A673 (cell line): ENCODE data around the gene ZNF516. TPM values are rescaled to one million over a fixed set of nuclear protein-coding genes. Genes with fewer than 3 reads are reported as not detected.

Experiments used
- BruUV-seq: library from RNA; stranded (reverse); fragments of 400-500 nt; replicated peaks from 2 replicates; lab custom pipeline; 2021; lab: Mats Ljungman, UMichigan
- CTCF ChIA-PET: fragments of 300-600 bp; sonication (Branson Sonifier 250); formaldehyde crosslinking; loops from one replicate; lab custom pipeline; 2022; ENCODE audit warnings: antibody characterized with exemption; lab: Charles Lee
- POLR2A ChIA-PET: fragments of 300-600 bp; sonication (Branson Sonifier 250); formaldehyde crosslinking; loops from one replicate; lab custom pipeline; 2022; ENCODE audit warnings: antibody characterized with exemption; ENCODE audit not compliant: low non-redundant PET; lab: Charles Lee
- DNase-seq: peaks from one replicate; pipeline ENCODE4 v3.0.0-alpha.2; 2015; ENCODE audit warnings: low spot score
- H3K27ac ChIP-seq: fragments of 200-600 bp; sonication (generic); 2 replicates; pipeline ENCODE4 v1.5.1; 2016; ENCODE audit warnings: mixed run types, low read depth, mild to moderate bottlenecking, mixed read lengths, antibody characterized with exemption, low read length; ENCODE audit not compliant: poor library complexity, severe bottlenecking
- H3K27me3 ChIP-seq: fragments of 200-600 bp; sonication (generic); replicated peaks from 2 replicates; pipeline ENCODE4 v1.6.1; 2017; ENCODE audit warnings: mixed run types, low read depth, mild to moderate bottlenecking, mixed read lengths, antibody characterized with exemption, low read length; ENCODE audit not compliant: insufficient read depth, poor library complexity
- H3K36me3 ChIP-seq: fragments of 200-600 bp; sonication (generic); 2 replicates; pipeline ENCODE4 v1.6.1; 2016; ENCODE audit warnings: mixed run types, mild to moderate bottlenecking, mixed read lengths, antibody characterized with exemption, low read length; ENCODE audit not compliant: insufficient read depth, poor library complexity, severe bottlenecking
- H3K4me1 ChIP-seq: fragments of 200-600 bp; sonication (generic); 2 replicates; pipeline ENCODE4 v1.6.1; 2017; ENCODE audit warnings: mixed run types, mild to moderate bottlenecking, mixed read lengths, antibody characterized with exemption, low read length; ENCODE audit not compliant: insufficient read depth, poor library complexity, severe bottlenecking
- H3K4me3 ChIP-seq: fragments of 200-600 bp; sonication (generic); 2 replicates; pipeline ENCODE4 v1.5.1; 2016; ENCODE audit warnings: low read depth, mixed run types, mild to moderate bottlenecking, mixed read lengths, low read length; ENCODE audit not compliant: poor library complexity, severe bottlenecking
- H3K9me3 ChIP-seq: fragments of 200-600 bp; sonication (generic); 2 replicates; pipeline ENCODE4 v1.6.1; 2016; ENCODE audit warnings: mixed run types, low read depth, mild to moderate bottlenecking, mixed read lengths, antibody characterized with exemption, low read length; ENCODE audit not compliant: poor library complexity, severe bottlenecking
- CTCF ChIP-seq: fragments of 300-800, 200-600 bp; sonication (generic); conservative IDR thresholded peaks from 2 replicates; pipeline ENCODE4 v1.5.1; 2017; ENCODE audit warnings: low read depth, mild to moderate bottlenecking, antibody characterized with exemption, low read length, moderate library complexity, mixed read lengths
- EZH2 ChIP-seq: fragments of 200-600 bp; sonication (generic); IDR thresholded peaks from 2 replicates; pipeline ENCODE4 v1.6.1; 2017; ENCODE audit warnings: borderline replicate concordance, low read depth, mild to moderate bottlenecking, mixed read lengths, antibody characterized with exemption, low read length; ENCODE audit not compliant: poor library complexity, severe bottlenecking
- intact Hi-C: fragments of 100-400 bp; cut with micrococcal nuclease; formaldehyde crosslinking; loops from one replicate; pipeline ENCODE4 v1.10.0; 2022; ENCODE audit not compliant: unreplicated experiment
- total RNA-seq: library from RNA; stranded (reverse); gene quantifications from 2 replicates; pipeline ENCODE4 v1.2.3, GENCODE V29; 2021

The ZNF516 gene
- total RNA-seq, 1 experiment from 2014 or later = 32.3 TPM

- Histone ChIP-seq H3K27ac (no peak overlapping the region), H3K4me1 (no peaks in the 10 kb centered on the region), H3K4me3 (no peak overlapping the region), H3K36me3 (no peaks in the 10 kb centered on the region), H3K9me3 (no peaks in the 10 kb centered on the region), H3K27me3 (no peaks in the 10 kb centered on the region)
- DNase-seq = no peak
- CTCF ChIA-PET = interaction anchor here (0.6 kb wide), 1 partner anchor 218 kb away, joined by 4 read pairs; no protein-coding TSS in a partner anchor
- intact Hi-C loops = no loop called here
- BruUV-seq = no TSS peak
- POLR2A ChIA-PET = no interaction called here
- no peak for TF ChIP-seq CTCF
Observed at GRCh38 chr18:76402026-76402990, 92.7 kb downstream of the ZNF516 start.

GRCh38 chr18:76401498-76401897 is 93.5 kb downstream of the ZNF516 start:
- H3K27ac ChIP-seq = no peak overlapping the region
- POLR2A ChIA-PET = no interaction called here
- H3K4me1 ChIP-seq = no peaks in the 10 kb centered on the region
- BruUV-seq = no TSS peak
- CTCF ChIA-PET = interaction anchor here (0.7 kb wide), 1 partner anchor 286 kb away, joined by 6 read pairs; no protein-coding TSS in a partner anchor
- intact Hi-C loops = no loop called here
- DNase-seq = no peak
- H3K36me3 ChIP-seq = no peaks in the 10 kb centered on the region
- TF ChIP-seq EZH2 (no peak), CTCF (no peak)
- H3K27me3 ChIP-seq = no peaks in the 10 kb centered on the region
- H3K4me3 ChIP-seq = no peak overlapping the region
- no peaks in the 10 kb centered on the region for H3K9me3 ChIP-seq

GRCh38 chr18:76399613-76400391 is 95.2 kb downstream of the ZNF516 start:
- intact Hi-C loops = loop anchor here (1.0 to 10.0 kb wide), 4 partner anchors 221 to 585 kb away; no protein-coding TSS in a partner anchor
- H3K36me3 ChIP-seq = no peaks in the 10 kb centered on the region
- H3K4me1 ChIP-seq = no peaks in the 10 kb centered on the region
- no peak for TF ChIP-seq EZH2
- no peak for TF ChIP-seq CTCF
- ChIA-PET POLR2A (interaction anchor here (0.6 kb wide), 2 partner anchors 88 to 98 kb away, joined by 3 read pairs; no protein-coding TSS in a partner anchor), CTCF (interaction anchor here (0.6 to 1.4 kb wide), 4 partner anchors 221 to 310 kb away, joined by 3 to 19 read pairs (median 5); no protein-coding TSS in a partner anchor)
- H3K9me3 ChIP-seq = no peaks in the 10 kb centered on the region
- DNase-seq = no peak
- H3K4me3 ChIP-seq = no peak overlapping the region
- H3K27me3 ChIP-seq = no peaks in the 10 kb centered on the region
- H3K27ac ChIP-seq = no peak overlapping the region
- BruUV-seq = no TSS peak
